GM21360 (cell line): ENCODE data around the gene DGKH.
"Not testable (repeated sequence)": the region's sequence is repeated elsewhere in the genome, so short reads cannot be mapped to it uniquely, and the experiment has no call there.

Experiments used
- ATAC-seq: cut with Tn5 transposase; IDR thresholded peaks from one replicate; pipeline ENCODE4 v1.9.1; 2021; ENCODE audit warnings: mild to moderate bottlenecking, moderate library complexity; ENCODE audit not compliant: unreplicated experiment

The DGKH gene

DNA sequence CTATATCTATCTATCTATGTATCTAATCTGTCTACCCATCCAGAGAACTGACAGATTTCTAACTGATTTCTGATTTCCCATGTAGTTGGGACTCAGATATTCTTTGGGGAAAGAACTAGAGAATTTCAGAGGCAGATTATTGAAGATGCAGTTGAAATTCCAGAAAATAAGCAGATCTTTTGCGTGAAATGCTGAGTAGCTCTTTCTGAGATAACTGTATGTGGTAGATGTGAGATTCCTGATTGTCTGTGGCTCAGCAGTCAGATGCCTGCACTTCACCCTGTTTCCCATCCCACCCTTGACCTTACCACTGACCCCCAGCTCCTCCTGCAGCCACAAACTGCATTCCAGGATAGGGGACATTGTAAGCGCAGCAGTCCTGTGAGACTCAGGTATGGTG is 61.5 kb downstream of the DGKH start:
- no peak for ATAC-seq

DNA sequence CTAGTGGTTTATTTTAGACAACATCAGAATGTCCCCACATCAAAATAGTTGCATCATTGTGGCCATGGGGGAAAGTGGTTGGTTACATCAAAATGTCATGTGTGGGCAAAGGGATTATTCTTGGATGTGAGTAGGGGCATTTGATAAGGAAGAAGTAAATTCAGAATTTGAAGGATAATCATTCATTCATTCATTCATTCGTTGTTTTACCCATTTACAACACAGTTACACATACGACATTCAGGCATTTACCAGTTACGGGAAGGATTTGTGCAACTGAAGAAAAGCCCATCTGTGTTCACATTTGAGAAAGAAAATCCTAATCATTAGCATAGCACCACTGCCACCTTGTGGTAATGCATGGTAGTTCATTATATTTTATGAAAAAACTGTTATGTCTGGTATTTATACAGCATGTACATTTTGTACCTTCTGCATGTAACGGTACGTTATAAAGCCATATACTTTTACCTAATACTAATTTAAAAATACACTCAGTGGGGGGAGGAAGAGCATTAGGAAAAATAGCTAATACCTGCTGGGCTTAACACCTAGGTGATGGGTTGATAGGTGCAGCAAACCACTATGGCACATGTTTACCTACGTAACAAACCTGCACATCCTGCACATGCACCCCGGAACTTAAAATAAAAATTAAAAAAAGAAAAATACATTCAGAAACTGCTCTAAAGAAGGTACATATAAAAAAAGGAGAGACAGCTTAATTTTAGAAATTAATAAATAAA is 62.1 kb downstream of the DGKH start:
- ATAC-seq, result no peak

- no peak for ATAC-seq
Observed at GRCh38 chr13:42112864-42113263, 64.4 kb downstream of the DGKH start.

GRCh38 chr13:42113478-42113877 is 65.0 kb downstream of the DGKH start:
- no peak for ATAC-seq

DNA sequence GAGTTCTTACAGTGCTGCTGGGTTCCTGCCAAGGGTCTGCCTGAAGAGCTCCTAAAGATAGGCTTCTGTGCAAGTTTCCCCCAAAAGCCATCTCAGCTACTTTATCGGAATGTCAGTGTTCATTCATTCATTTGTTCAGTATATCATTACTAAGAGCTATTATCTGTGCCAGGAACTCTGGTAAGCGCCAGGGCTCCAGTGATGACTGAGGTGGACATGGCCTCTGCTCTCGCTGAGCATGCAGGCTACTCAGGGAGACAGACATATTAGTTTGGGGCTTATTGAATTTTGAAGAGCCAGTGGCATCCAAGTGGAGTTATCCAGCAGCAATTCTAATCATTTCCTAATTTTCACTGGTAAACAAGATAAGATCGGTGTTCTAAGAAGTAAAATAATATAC is 65.8 kb downstream of the DGKH start:
- ATAC-seq, result no peak

DNA sequence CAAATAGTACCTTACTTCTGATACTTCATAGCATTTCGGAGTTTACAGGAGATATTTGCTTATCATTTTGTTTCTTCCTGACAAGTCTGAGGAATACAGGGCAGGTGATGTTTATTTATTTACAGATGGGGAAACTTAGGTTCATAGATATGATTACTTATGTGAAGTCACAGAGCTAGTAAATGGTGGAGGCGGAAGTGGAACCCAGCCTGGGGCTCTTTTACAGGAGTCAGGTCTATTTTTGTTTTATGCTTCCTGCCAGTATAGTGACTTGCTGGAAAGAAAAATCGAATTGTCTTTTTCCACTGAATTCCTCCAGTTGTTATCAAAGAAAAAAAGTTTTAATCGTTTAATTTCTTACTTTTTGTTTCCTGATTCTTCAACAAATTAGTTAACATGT is 66.5 kb downstream of the DGKH start:
- ATAC-seq, result no peak

- ATAC-seq, result no peak
Observed at GRCh38 chr13:42116225-42116624, 67.8 kb downstream of the DGKH start.

DNA sequence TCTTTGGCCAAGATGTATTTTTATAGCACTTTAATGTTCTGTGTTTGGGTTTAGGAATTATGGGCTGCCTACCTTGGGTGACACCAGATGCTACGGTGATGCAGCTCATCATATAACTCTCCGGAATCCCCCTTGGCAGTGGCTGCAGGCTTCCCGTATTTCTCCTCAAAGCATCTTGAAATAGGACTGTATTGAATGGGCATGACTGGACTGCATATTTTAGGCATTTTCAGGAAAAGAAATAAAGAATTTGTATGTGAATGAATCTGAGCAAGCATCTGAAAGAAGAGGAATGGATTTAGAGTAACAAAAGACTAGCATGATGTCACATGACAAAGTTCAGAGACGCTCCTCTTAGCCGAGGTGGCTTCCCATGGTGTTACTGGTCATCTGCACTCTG is 70.6 kb downstream of the DGKH start:
- ATAC-seq, result no peak

DNA sequence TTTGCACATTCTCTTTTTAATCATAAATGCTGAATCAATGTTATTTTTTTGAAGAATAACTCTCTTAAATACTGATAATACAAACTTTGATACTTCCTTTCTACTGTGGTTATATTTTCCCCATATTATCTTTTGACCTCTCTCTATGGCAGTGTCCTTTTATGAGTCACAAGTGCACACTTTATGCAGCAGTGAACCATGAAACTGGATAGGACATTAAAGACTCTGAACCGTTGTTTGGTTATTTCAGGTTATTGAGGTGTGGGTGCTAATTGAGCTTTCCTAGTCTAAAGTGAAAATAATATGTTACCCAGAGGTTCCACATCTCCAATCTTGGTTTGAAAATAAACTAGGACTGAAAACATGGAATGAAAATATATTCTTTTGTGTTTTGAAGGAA is 71.4 kb downstream of the DGKH start:
- ATAC-seq, result no peak

GRCh38 chr13:42123600-42123999 is 75.2 kb downstream of the DGKH start:
- ATAC-seq, result no peak

DNA sequence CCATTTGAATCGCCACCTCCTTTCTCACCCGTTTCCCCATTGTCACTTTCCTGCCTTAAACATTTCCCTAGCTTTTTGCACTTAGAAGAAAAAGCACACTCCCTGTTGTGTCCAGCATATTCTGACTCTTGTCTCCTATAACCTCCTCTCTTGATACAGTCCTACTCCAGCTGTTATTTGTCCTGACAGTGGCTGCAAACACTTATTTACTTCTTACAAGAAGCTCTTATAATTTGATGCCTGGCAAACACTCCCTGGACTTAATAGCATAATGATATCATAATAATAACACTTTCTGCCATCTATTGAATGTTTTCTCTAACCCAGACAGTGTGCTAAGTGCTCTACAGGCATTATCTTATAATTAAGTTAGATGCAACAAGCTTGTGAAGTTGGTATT is 76.6 kb downstream of the DGKH start:
- no peak for ATAC-seq

GRCh38 chr13:42127047-42127446 is 78.6 kb downstream of the DGKH start:
- ATAC-seq, result no peak

GRCh38 chr13:42129033-42129432 is 80.6 kb downstream of the DGKH start:
- no peak for ATAC-seq

GRCh38 chr13:42136518-42136917 is 88.1 kb downstream of the DGKH start:
- no peak for ATAC-seq

DNA sequence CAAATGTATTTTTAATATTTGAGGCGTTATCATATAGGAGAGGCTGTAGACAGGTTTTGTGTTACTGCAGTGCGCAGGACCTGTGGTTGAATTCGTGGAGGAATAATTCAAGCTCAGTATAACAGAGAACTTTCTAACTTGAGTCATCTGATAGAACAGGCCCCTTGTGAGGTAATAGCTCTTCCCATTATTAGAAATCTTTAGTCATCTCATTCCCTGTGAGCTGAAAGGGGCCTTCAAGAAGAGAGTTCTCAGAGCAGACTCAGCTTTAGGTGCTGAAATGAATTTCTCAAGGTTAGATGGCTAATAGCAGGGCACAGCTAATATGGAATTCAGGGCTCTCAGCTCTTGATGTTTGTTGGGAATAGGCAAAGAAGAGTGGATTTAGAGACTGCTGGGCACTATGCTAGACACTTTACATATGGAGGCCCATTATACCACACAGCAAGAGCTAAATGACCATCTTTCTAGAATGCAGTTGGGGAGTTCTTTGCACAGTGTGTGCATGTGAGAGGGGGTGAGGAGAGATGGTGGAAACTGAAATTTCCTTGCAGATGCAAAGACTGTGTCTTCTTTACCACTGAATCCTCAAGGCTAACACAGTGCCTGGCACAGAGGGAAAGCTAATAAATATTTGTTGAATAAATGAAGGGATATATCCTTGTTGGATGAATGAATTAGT is 89.5 kb downstream of the DGKH start:
- no peak for ATAC-seq

DNA sequence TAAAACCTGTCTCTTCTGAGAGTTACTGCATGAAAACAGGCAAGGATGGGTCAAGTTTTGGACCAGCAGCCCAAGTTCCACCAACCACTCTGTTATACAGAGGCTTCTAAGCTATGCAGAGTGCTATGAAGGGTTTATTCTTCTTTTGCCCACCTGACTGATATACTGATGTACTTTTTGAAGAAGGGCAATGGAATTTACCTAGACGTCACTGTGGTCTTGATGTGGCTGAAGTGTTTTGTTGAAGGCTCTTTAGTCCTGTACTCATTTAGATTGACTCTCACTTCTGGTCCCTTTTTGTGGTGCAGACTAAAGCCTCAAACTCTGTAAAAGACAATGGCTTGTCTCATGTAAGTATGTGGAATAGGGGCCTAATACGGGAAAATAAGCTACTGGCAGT is 92.0 kb downstream of the DGKH start:
- no peak for ATAC-seq

DNA sequence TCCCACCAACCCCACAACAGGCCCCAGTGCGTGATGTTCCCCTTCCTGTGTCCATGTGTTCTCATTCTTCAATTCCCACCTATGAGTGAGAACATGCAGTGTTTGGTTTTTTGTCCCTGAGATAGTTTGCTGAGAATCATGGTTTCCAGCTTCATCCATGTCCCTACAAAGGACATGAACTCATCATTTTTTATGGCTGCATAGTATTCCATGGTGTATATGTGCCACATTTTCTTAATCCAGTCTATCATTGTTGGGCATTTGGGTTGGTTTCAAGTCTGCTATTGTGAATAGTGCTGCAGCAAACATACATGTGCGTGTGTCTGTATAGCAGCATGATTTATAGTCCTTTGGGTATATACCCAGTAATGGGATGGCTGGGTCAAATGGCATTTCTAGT is 92.6 kb downstream of the DGKH start:
- not testable (repeated sequence) for ATAC-seq

DNA sequence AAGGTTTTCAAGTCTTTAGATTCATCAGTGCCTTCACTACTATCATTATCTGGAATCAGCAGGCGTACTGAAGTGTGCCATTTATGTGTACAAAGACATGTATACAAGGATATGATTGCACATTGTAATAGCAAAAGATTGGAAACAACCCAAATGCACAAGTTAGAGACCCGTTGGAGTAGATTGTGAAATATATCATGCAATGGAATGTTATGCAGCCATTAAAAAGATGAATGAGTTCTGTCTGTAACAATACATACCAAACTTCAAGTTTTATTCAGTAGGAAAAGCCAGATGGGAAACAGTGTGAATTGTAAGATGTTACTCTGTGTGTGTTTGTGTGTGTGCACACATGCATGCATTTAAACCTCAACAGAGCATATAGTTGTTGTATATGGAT is 97.9 kb downstream of the DGKH start:
- ATAC-seq, result no peak

DNA sequence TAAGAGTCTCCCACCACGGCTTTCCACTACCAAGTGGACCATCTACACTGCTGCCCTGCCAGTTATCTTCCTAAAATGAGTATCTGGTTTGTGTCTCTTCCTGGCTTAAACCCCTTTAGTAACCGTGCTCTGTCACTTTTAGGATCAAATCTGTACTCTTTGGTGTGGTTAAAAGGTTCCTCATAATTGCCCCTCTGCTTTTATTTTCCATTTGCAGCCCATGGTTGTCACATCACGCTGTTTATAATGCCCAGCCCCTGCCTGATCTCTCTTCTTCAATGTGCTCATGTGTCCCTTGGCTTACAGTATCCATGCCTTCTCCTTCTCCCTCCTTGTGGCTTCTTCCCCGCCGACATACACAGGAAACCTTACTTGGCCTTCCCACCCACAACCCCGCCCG is 100.1 kb downstream of the DGKH start:
- no peak for ATAC-seq

- no peak for ATAC-seq
Observed at GRCh38 chr13:42149136-42149535, 100.7 kb downstream of the DGKH start.

DNA sequence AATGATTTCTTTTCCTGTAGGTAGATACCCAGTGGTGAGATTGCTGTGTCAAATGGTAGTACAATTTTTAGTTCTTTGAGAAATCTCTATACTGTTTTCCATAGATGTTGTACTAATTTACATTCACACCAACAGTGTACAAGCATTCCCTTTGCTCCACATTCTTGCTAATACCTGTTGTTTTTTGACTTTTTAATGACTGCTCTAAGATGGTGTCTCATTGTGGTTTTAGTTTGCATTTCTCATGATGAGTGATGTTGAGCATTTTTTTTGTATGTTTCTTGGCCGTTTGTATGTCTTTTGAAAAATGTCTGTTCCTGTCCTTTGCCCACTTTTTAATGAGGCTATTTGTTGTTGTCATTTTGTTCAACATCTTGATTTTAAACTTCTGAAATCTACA is 103.3 kb downstream of the DGKH start:
- ATAC-seq, result no peak

DNA sequence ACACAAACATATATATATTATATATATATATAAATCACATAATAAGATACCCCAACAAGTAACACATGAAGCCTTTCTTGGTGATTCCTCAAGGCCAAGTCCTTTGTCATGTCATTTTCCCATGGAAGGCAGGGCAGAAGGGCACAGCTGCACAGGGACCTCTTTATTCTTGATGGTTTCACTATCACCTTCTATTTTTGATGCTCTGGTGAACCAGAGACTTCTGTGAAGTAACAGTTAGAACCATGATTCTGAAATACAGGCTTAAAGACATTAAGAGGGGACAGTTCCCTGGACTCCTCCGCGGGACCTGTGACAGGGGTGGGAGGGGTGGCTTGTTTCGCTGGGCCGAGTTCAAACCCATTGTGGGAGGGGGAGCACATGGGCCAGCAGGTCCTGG is 104.0 kb downstream of the DGKH start:
- no peak for ATAC-seq
